Mammary epithelial cell (primary cell): ENCODE results near the gene ENTPD5.

Source experiments
- EZH2 ChIP-seq: IDR thresholded peaks from 2 replicates; pipeline ENCODE4 v1.6.1; 2012; ENCODE audit warnings: low read length, inconsistent platforms, borderline replicate concordance
- TF ChIP-seq, protein P1 (sequence below), 2 donors: IDR thresholded peaks in 1 of 2; conservative IDR thresholded peaks in 1 of 2; 2 replicates each; pipeline ENCODE4 v1.5.1; 2011 to 2012; ENCODE audit warnings: inconsistent platforms in 2 of 2, low read length in 2 of 2, mild to moderate bottlenecking in 2 of 2, control low read depth in 1 of 2, low read depth in 1 of 2; ENCODE audit not compliant: insufficient read depth in 1 of 2; ENCODE audit errors: extremely low read depth in 1 of 2

DNA sequence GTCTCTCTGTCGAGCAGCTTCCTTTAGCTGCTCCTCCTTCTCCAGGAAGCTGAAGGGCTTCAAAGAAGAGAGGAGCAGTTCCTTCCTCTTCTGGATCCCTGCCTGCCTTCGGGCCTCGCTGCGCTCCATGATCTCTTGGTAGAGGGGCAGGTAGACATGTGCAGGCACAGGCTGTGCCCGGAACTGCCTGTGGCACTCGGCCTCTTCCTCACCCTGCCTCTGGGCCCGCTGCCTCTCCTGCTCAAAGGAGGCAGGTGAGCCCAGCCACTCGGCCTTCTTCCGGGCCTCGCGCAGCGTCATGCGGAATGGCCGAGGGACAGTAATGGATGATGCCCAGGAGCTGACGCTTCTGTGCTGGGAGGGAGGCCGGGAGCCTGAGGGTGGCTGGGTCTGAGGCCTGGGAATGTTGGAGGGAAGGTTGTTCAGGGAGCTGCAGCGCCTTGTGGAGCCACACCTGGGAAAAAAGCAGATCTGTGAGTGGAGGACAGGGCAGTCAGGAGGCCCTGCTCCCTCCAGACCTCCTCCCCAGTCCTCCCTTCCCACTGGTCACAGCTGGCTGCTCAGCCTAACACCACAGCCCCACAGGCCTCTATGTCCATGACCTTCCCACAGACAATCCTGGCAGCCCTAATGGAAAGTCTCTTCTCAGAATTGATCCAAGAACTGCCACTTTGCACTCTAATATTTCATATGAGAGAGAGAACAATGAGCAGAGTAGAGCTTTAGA lies 74.5 kb downstream of the ENTPD5 start:
- TF ChIP-seq, protein P1, sequence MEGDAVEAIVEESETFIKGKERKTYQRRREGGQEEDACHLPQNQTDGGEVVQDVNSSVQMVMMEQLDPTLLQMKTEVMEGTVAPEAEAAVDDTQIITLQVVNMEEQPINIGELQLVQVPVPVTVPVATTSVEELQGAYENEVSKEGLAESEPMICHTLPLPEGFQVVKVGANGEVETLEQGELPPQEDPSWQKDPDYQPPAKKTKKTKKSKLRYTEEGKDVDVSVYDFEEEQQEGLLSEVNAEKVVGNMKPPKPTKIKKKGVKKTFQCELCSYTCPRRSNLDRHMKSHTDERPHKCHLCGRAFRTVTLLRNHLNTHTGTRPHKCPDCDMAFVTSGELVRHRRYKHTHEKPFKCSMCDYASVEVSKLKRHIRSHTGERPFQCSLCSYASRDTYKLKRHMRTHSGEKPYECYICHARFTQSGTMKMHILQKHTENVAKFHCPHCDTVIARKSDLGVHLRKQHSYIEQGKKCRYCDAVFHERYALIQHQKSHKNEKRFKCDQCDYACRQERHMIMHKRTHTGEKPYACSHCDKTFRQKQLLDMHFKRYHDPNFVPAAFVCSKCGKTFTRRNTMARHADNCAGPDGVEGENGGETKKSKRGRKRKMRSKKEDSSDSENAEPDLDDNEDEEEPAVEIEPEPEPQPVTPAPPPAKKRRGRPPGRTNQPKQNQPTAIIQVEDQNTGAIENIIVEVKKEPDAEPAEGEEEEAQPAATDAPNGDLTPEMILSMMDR (conservative IDR thresholded peaks at IDR 0.05 in 1 of 2, IDR thresholded peaks at IDR 0.05 in 1 of 2; ENCODE audit: extremely low read depth in 1 of 2, insufficient read depth in 1 of 2, low read depth in 1 of 2, low read length in 2 of 2): no peak
- TF ChIP-seq EZH2: no peak
